Measurements from ENCODE around the gene MVP. TPM values are rescaled to one million over a fixed set of nuclear protein-coding genes. Genes with fewer than 3 reads are reported as not detected.
"Not testable (repeated sequence)": the region's sequence is repeated elsewhere in the genome, so short reads cannot be mapped to it uniquely, and the experiment has no call there.

The MVP gene
- polyA plus RNA-seq, 4 donors, result 20.0 to 24.2 (median 21.9) TPM

GRCh38 chr16:29868396-29869009 is 48.2 kb downstream of the MVP start:
- DNase-seq (ENCODE audit: low read depth in 4 of 4, low spot score in 2 of 4), result no peak

GRCh38 chr16:29869067-29869466 is 48.8 kb downstream of the MVP start:
- not testable (repeated sequence) for DNase-seq (ENCODE audit: low read depth in 4 of 4, low spot score in 2 of 4)

- DNase-seq (ENCODE audit: low read depth in 4 of 4, low spot score in 2 of 4), result no peak
Measured at GRCh38 chr16:29871822-29872546, 51.7 kb downstream of the MVP start.

GRCh38 chr16:29873319-29873718 is 53.1 kb downstream of the MVP start:
- DNase-seq (ENCODE audit: low read depth in 4 of 4, low spot score in 2 of 4), result no peak

GRCh38 chr16:29875206-29875605 is 54.9 kb downstream of the MVP start:
- no peak for DNase-seq (ENCODE audit: low read depth in 4 of 4, low spot score in 2 of 4)

GRCh38 chr16:29876217-29876593 is 55.9 kb downstream of the MVP start:
- no peak for DNase-seq (ENCODE audit: low read depth in 4 of 4, low spot score in 2 of 4)

GRCh38 chr16:29876594-29877249 is 56.5 kb downstream of the MVP start:
- no peak for DNase-seq (ENCODE audit: low read depth in 4 of 4, low spot score in 2 of 4)

GRCh38 chr16:29877266-29877961 is 57.2 kb downstream of the MVP start:
- no peak for DNase-seq (ENCODE audit: low read depth in 4 of 4, low spot score in 2 of 4)

GRCh38 chr16:29878172-29878571 is 57.9 kb downstream of the MVP start:
- no peak for DNase-seq (ENCODE audit: low read depth in 4 of 4, low spot score in 2 of 4)

GRCh38 chr16:29881050-29881449 is 60.8 kb downstream of the MVP start:
- DNase-seq (ENCODE audit: low read depth in 4 of 4, low spot score in 2 of 4), result no peak

- DNase-seq (ENCODE audit: low read depth in 4 of 4, low spot score in 2 of 4), result no peak
Measured at GRCh38 chr16:29883987-29884386, 63.7 kb downstream of the MVP start.

GRCh38 chr16:29889372-29889771 is 69.1 kb downstream of the MVP start:
- DNase-seq (ENCODE audit: low read depth in 4 of 4, low spot score in 2 of 4), result not testable (repeated sequence)

- DNase-seq (ENCODE audit: low read depth in 4 of 4, low spot score in 2 of 4), result no peak
Measured at GRCh38 chr16:29891525-29892457, 71.5 kb downstream of the MVP start.

- DNase-seq (ENCODE audit: low read depth in 4 of 4, low spot score in 2 of 4), result no peak
Measured at GRCh38 chr16:29892458-29892813, 72.2 kb downstream of the MVP start.

- no peak for DNase-seq (ENCODE audit: low read depth in 4 of 4, low spot score in 2 of 4)
Measured at GRCh38 chr16:29893553-29893952, 73.3 kb downstream of the MVP start.

- DNase-seq (ENCODE audit: low read depth in 4 of 4, low spot score in 2 of 4), result no peak
Measured at GRCh38 chr16:29894352-29894751, 74.1 kb downstream of the MVP start.

- no peak for DNase-seq (ENCODE audit: low read depth in 4 of 4, low spot score in 2 of 4)
Measured at GRCh38 chr16:29896841-29897240, 76.6 kb downstream of the MVP start.

GRCh38 chr16:29897333-29897732 is 77.1 kb downstream of the MVP start:
- DNase-seq (ENCODE audit: low read depth in 4 of 4, low spot score in 2 of 4), result no peak

Measured in left renal cortex interstitium (tissue), 4 donors.